H9 (cell line): ENCODE results near the gene ARHGAP22. TPM values are rescaled to one million over a fixed set of nuclear protein-coding genes. Genes with fewer than 3 reads are reported as not detected.
A peak's percentile ranks its signal among the peaks of the same experiment; 100 is the strongest.

Experiments
- DNase-seq: peaks from one replicate; pipeline ENCODE4 v3.0.0-alpha.2; 2017
- H2AFZ ChIP-seq: one replicate; pipeline ENCODE4 v1.6.1; 2013; ENCODE audit warnings: mild to moderate bottlenecking, low read length, control low read depth, moderate library complexity
- H2AK5ac ChIP-seq: 2 replicates; pipeline ENCODE4 v1.6.1; 2013; ENCODE audit warnings: low read length, control low read depth, mixed read lengths; ENCODE audit not compliant: insufficient read length
- H2BK120ac ChIP-seq: one replicate; pipeline ENCODE4 v1.6.1; 2013; ENCODE audit warnings: low read depth, mild to moderate bottlenecking, low read length, control low read depth, inconsistent platforms; ENCODE audit not compliant: poor library complexity, severe bottlenecking
- H2BK12ac ChIP-seq: 2 replicates; pipeline ENCODE4 v1.6.1; 2013; ENCODE audit warnings: low read length, control low read depth, mixed read lengths, low read depth; ENCODE audit not compliant: insufficient read length
- H2BK15ac ChIP-seq: 2 replicates; pipeline ENCODE4 v1.6.1; 2013; ENCODE audit warnings: low read depth, low read length, control low read depth
- H2BK20ac ChIP-seq: one replicate; pipeline ENCODE4 v1.6.1; 2013; ENCODE audit warnings: low read depth, mild to moderate bottlenecking, low read length, control low read depth, inconsistent platforms; ENCODE audit not compliant: poor library complexity, severe bottlenecking
- H2BK5ac ChIP-seq: 2 replicates; pipeline ENCODE4 v1.6.1; 2013; ENCODE audit warnings: low read length, control low read depth, mixed read lengths; ENCODE audit not compliant: insufficient read length
- H3K14ac ChIP-seq: 2 replicates; pipeline ENCODE4 v1.6.1; 2013; ENCODE audit warnings: low read length, control low read depth; ENCODE audit not compliant: insufficient read depth
- H3K18ac ChIP-seq: 2 replicates; pipeline ENCODE4 v1.6.1; 2013; ENCODE audit warnings: low read depth, mild to moderate bottlenecking, mixed read lengths, low read length, control low read depth; ENCODE audit not compliant: insufficient read length
- H3K23ac ChIP-seq: 2 replicates; pipeline ENCODE4 v1.6.1; 2013; ENCODE audit warnings: low read length, control low read depth, mixed read lengths, low read depth; ENCODE audit not compliant: insufficient read length
- H3K23me2 ChIP-seq: 2 replicates; pipeline ENCODE4 v1.6.1; 2013; ENCODE audit warnings: low read depth, mild to moderate bottlenecking, mixed read lengths, low read length, control low read depth; ENCODE audit not compliant: insufficient read length, poor library complexity, severe bottlenecking
- H3K27ac ChIP-seq: 2 replicates; pipeline ENCODE4 v1.5.1; 2013; ENCODE audit warnings: low read length, control low read depth, mixed read lengths, low read depth; ENCODE audit not compliant: insufficient read length
- H3K27me3 ChIP-seq: 2 replicates; pipeline ENCODE4 v1.6.1; 2013; ENCODE audit warnings: low read length, control low read depth, inconsistent platforms; ENCODE audit not compliant: insufficient read depth
- H3K4ac ChIP-seq: 2 replicates; pipeline ENCODE4 v1.6.1; 2013; ENCODE audit warnings: low read depth, mild to moderate bottlenecking, control low read depth, inconsistent platforms, low read length, moderate library complexity
- H3K4me1 ChIP-seq: 2 replicates; pipeline ENCODE4 v1.6.1; 2013; ENCODE audit warnings: low read length, control low read depth, inconsistent platforms; ENCODE audit not compliant: insufficient read depth
- H3K4me2 ChIP-seq: 2 replicates; pipeline ENCODE4 v1.6.1; 2013; ENCODE audit warnings: low read length, control low read depth, mixed read lengths; ENCODE audit not compliant: insufficient read length, insufficient read depth
- H3K56ac ChIP-seq: 2 replicates; pipeline ENCODE4 v1.6.1; 2013; ENCODE audit warnings: low read depth, mild to moderate bottlenecking, mixed read lengths, low read length, control low read depth; ENCODE audit not compliant: insufficient read length
- H3K79me1 ChIP-seq: 2 replicates; pipeline ENCODE4 v1.6.1; 2013; ENCODE audit warnings: low read depth, mild to moderate bottlenecking, moderate library complexity, low read length, control low read depth, inconsistent platforms; ENCODE audit not compliant: insufficient read depth, poor library complexity, severe bottlenecking
- H3K79me2 ChIP-seq: 2 replicates; pipeline ENCODE4 v1.6.1; 2013; ENCODE audit warnings: low read length, control low read depth, inconsistent platforms; ENCODE audit not compliant: insufficient read depth
- H3K9ac ChIP-seq: 2 replicates; pipeline ENCODE4 v1.6.1; 2013; ENCODE audit warnings: low read length, control low read depth, mixed read lengths; ENCODE audit not compliant: insufficient read length; ENCODE audit errors: extremely low read depth
- H3K9me3 ChIP-seq: one replicate; pipeline ENCODE4 v1.6.1; 2013; ENCODE audit warnings: low read depth, low read length, inconsistent platforms; ENCODE audit not compliant: control insufficient read depth
- H3T11ph ChIP-seq: one replicate; pipeline ENCODE4 v1.6.1; 2013; ENCODE audit warnings: mild to moderate bottlenecking, low read length, control low read depth, inconsistent platforms
- H4K20me1 ChIP-seq: one replicate; pipeline ENCODE4 v1.6.1; 2013; ENCODE audit not compliant: control insufficient read depth, insufficient read length, insufficient read depth
- H4K5ac ChIP-seq: 2 replicates; pipeline ENCODE4 v1.6.1; 2013; ENCODE audit warnings: low read depth, mild to moderate bottlenecking, mixed read lengths, low read length, control low read depth; ENCODE audit not compliant: insufficient read length
- H4K8ac ChIP-seq: replicated peaks from 2 replicates; pipeline ENCODE4 v1.6.1; 2013; ENCODE audit warnings: low read length, control low read depth, mixed read lengths, low read depth; ENCODE audit not compliant: insufficient read length
- H4K91ac ChIP-seq: 2 replicates; pipeline ENCODE4 v1.6.1; 2013; ENCODE audit warnings: low read depth, mild to moderate bottlenecking, moderate library complexity, mixed read lengths, low read length, control low read depth; ENCODE audit not compliant: insufficient read length
- H3K27ac Mint-ChIP-seq, 3 experiments: 2 replicates in 2 of 3; 3 replicates in 1 of 3; pipeline ENCODE4 v1.8.0; 2020 to 2021; ENCODE audit warnings: mixed read lengths in 3 of 3, mild to moderate bottlenecking in 1 of 3, moderate library complexity in 1 of 3
- H3K27me3 Mint-ChIP-seq: 2 replicates; pipeline ENCODE4 v1.8.0; 2021; ENCODE audit warnings: low read depth, mild to moderate bottlenecking, moderate library complexity, mixed read lengths
- H3K36me3 Mint-ChIP-seq, 3 experiments: 2 replicates in 2 of 3; 3 replicates in 1 of 3; pipeline ENCODE4 v1.8.0; 2020 to 2021; ENCODE audit warnings: low read depth in 3 of 3, mixed read lengths in 3 of 3; ENCODE audit not compliant: insufficient read depth in 1 of 3
- H3K4me1 Mint-ChIP-seq, 2 experiments: 2 replicates each; pipeline ENCODE4 v1.8.0; 2020; ENCODE audit warnings: mixed read lengths in 2 of 2
- H3K4me3 Mint-ChIP-seq, 2 experiments: 2 replicates in 1 of 2; 3 replicates in 1 of 2; pipeline ENCODE4 v1.8.0; 2020 to 2021; ENCODE audit warnings: mild to moderate bottlenecking in 2 of 2, mixed read lengths in 2 of 2, moderate library complexity in 1 of 2
- H3K9me3 Mint-ChIP-seq, 2 experiments: 2 replicates in 1 of 2; 3 replicates in 1 of 2; pipeline ENCODE4 v1.8.0; 2020; ENCODE audit warnings: mild to moderate bottlenecking in 2 of 2, mixed read lengths in 2 of 2, moderate library complexity in 1 of 2
- WGBS: extraction: QIAGEN DNeasy Blood & Tissue Kit; methylation state at CpG from one replicate; pipeline ENCODE4 v1.1.7; 2013; ENCODE audit warnings: missing lambda C conversion rate, low lambda C conversion rate, mixed read lengths; ENCODE audit not compliant: insufficient read length; ENCODE audit errors: extremely low coverage; 5-methylcytosine and 5-hydroxymethylcytosine counted together
- total RNA-seq: library from RNA; stranded (reverse); gene quantifications from 2 replicates; pipeline ENCODE4 v1.2.1, GENCODE V29; 2021
- TF ChIP-seq, protein P1 (sequence below): fragments of 200-600 bp; sonication (generic); conservative IDR thresholded peaks from 3 replicates; pipeline ENCODE4 v1.8.0; 2021; ENCODE audit warnings: antibody characterized with exemption, mild to moderate bottlenecking

ARHGAP22 gene
- total RNA-seq, 1 experiment from 2014 or later = 7.4 TPM

DNA sequence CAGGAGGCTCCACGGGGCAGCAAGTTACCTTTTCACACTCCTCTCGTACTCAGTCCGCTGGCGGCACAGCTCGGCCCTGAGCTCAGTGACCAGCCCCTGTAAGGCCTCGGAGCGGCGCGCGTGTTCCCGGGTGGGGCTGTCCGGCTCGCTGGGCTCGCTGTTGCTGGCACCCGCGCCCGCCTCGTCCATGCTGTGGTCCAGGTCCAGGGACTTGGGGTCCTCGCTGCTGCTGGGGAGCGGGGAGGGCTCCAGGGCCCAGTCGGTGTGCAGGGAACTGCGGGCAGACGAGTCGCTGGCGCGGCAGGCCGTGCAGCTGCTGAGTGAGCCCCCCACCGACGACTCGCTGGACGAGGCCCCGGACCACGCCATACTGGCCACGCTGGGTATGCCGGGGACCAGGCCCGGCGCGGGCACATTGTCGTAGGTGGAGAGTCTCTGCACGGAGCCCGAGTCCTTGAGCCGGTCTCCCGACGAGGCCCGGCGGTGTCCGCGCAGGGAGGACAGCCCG is 154.6 kb downstream of the ARHGAP22 start:
- Histone ChIP-seq H3K9me3 (no peaks in the 10 kb centered on the region), H3K18ac (no peak overlapping the region), H4K91ac (no peak overlapping the region), H2BK15ac (no peak overlapping the region), H3K79me1 (no peaks in the 10 kb centered on the region), H3K56ac (no peak overlapping the region), H2BK5ac (no peak overlapping the region), H3K9ac (no peak overlapping the region), H4K8ac (no peak overlapping the region), H3K14ac (no peak overlapping the region), H3K4me1 (no peaks in the 10 kb centered on the region), H2BK120ac (no peak overlapping the region), H2BK12ac (no peak overlapping the region), H3K27me3 (no peaks in the 10 kb centered on the region), H2BK20ac (no peak overlapping the region), H2AK5ac (no peak overlapping the region), H3K4me2 (no peak overlapping the region), H3K23me2 (no peaks in the 10 kb centered on the region), H4K5ac (no peak overlapping the region), H3T11ph (no peak overlapping the region), H4K20me1 (no peaks in the 10 kb centered on the region), H2AFZ (no peak overlapping the region), H3K4ac (no peak overlapping the region), H3K79me2 (no peaks in the 10 kb centered on the region), H3K27ac (no peak overlapping the region), H3K23ac (no peak overlapping the region)
- no peaks in the 10 kb centered on the region for H3K9me3 Mint-ChIP-seq
- DNase-seq = peak; percentile 24
- TF ChIP-seq, protein P1, sequence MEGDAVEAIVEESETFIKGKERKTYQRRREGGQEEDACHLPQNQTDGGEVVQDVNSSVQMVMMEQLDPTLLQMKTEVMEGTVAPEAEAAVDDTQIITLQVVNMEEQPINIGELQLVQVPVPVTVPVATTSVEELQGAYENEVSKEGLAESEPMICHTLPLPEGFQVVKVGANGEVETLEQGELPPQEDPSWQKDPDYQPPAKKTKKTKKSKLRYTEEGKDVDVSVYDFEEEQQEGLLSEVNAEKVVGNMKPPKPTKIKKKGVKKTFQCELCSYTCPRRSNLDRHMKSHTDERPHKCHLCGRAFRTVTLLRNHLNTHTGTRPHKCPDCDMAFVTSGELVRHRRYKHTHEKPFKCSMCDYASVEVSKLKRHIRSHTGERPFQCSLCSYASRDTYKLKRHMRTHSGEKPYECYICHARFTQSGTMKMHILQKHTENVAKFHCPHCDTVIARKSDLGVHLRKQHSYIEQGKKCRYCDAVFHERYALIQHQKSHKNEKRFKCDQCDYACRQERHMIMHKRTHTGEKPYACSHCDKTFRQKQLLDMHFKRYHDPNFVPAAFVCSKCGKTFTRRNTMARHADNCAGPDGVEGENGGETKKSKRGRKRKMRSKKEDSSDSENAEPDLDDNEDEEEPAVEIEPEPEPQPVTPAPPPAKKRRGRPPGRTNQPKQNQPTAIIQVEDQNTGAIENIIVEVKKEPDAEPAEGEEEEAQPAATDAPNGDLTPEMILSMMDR = no peak
- no CpG with 5 or more reads among the region's 49 CpGs for WGBS
- no peak overlapping the region for H3K4me3 Mint-ChIP-seq
- H3K4me1 Mint-ChIP-seq = peaks cover 7 to 14% of the 10 kb centered on the region in 2 experiments
- peaks cover 4 to 11% (median 6%) of the 10 kb centered on the region in 3 experiments; a peak in 6 of 7 replicates for H3K36me3 Mint-ChIP-seq
- no peaks in the 10 kb centered on the region for H3K27me3 Mint-ChIP-seq
- no peak overlapping the region for H3K27ac Mint-ChIP-seq
